NCI-H2081 (cell line): Measurements from ENCODE around the gene INPP4B.

Source experiments
- DNase-seq, 2 experiments: peaks; one replicate each; lab custom pipeline; 2025; lab: John Stamatoyannopoulos, UW

Gene INPP4B

GRCh38 chr4:142226014-142226413 lies 620.1 kb downstream of the INPP4B start:
- DNase-seq: no peak

- DNase-seq: no peak
These were observed 624.0 kb downstream of the INPP4B start for GRCh38 chr4:142222127-142222526.

- no peak for DNase-seq
These were observed 627.4 kb downstream of the INPP4B start for GRCh38 chr4:142218726-142219125.

- DNase-seq: no peak
These were observed 634.7 kb downstream of the INPP4B start for GRCh38 chr4:142211444-142211843.

- no peak for DNase-seq
These were observed 642.6 kb downstream of the INPP4B start for GRCh38 chr4:142203505-142203904.

GRCh38 chr4:142202404-142203332 lies 643.4 kb downstream of the INPP4B start:
- DNase-seq: no peak

GRCh38 chr4:142201041-142201440 lies 645.1 kb downstream of the INPP4B start:
- no peak for DNase-seq

GRCh38 chr4:142194905-142195304 lies 651.2 kb downstream of the INPP4B start:
- DNase-seq: no peak

- no peak for DNase-seq
These were observed 654.2 kb downstream of the INPP4B start for GRCh38 chr4:142191901-142192300.

GRCh38 chr4:142181021-142181420 lies 665.1 kb downstream of the INPP4B start:
- no peak for DNase-seq

- no peak for DNase-seq
These were observed 676.9 kb downstream of the INPP4B start for GRCh38 chr4:142169216-142169615.

- no peak for DNase-seq
These were observed 677.9 kb downstream of the INPP4B start for GRCh38 chr4:142168181-142168580.

- DNase-seq: no peak
These were observed 681.2 kb downstream of the INPP4B start for GRCh38 chr4:142164767-142165500.

GRCh38 chr4:142161086-142161485 lies 685.0 kb downstream of the INPP4B start:
- no peak for DNase-seq

- DNase-seq: no peak
These were observed 685.6 kb downstream of the INPP4B start for GRCh38 chr4:142160509-142160908.

GRCh38 chr4:142158980-142159379 lies 687.1 kb downstream of the INPP4B start:
- DNase-seq: no peak

- DNase-seq: no peak
These were observed 689.8 kb downstream of the INPP4B start for GRCh38 chr4:142156256-142156655.

GRCh38 chr4:142155347-142155746 lies 690.8 kb downstream of the INPP4B start:
- no peak for DNase-seq

- no peak for DNase-seq
These were observed 695.6 kb downstream of the INPP4B start for GRCh38 chr4:142150483-142150882.

GRCh38 chr4:142144813-142145212 lies 701.3 kb downstream of the INPP4B start:
- no peak for DNase-seq

- no peak for DNase-seq
These were observed 703.6 kb downstream of the INPP4B start for GRCh38 chr4:142142366-142143054.

GRCh38 chr4:142141224-142141623 lies 704.9 kb downstream of the INPP4B start:
- DNase-seq: no peak

GRCh38 chr4:142130666-142131065 lies 715.4 kb downstream of the INPP4B start:
- DNase-seq: no peak
